ENCODE results near the gene ALDH1A1.

ALDH1A1 gene

GRCh38 chr9:72914750-72915149 is 38.1 kb downstream of the ALDH1A1 start:
- no peak for FAIRE-seq

- FAIRE-seq: no peak
Measured at GRCh38 chr9:72913382-72914009, 39.4 kb downstream of the ALDH1A1 start.

- no peak for FAIRE-seq
Measured at GRCh38 chr9:72912476-72913381, 40.1 kb downstream of the ALDH1A1 start.

- no peak for FAIRE-seq
Measured at GRCh38 chr9:72911816-72912215, 41.0 kb downstream of the ALDH1A1 start.

- no peak for FAIRE-seq
Measured at GRCh38 chr9:72911247-72911775, 41.5 kb downstream of the ALDH1A1 start.

GRCh38 chr9:72909428-72909827 is 43.4 kb downstream of the ALDH1A1 start:
- no peak for FAIRE-seq

- no peak for FAIRE-seq
Measured at GRCh38 chr9:72907421-72907820, 45.4 kb downstream of the ALDH1A1 start.

- FAIRE-seq: no peak
Measured at GRCh38 chr9:72906810-72907209, 46.0 kb downstream of the ALDH1A1 start.

GRCh38 chr9:72905514-72906480 is 47.1 kb downstream of the ALDH1A1 start:
- no peak for FAIRE-seq

- no peak for FAIRE-seq
Measured at GRCh38 chr9:72904267-72905093, 48.4 kb downstream of the ALDH1A1 start.

GRCh38 chr9:72903103-72903502 is 49.8 kb downstream of the ALDH1A1 start:
- FAIRE-seq: no peak

GRCh38 chr9:72902268-72902667 is 50.6 kb downstream of the ALDH1A1 start:
- FAIRE-seq: no peak

GRCh38 chr9:72899734-72900477 is 52.9 kb downstream of the ALDH1A1 start:
- no peak for FAIRE-seq

GRCh38 chr9:72898784-72899733 is 53.8 kb downstream of the ALDH1A1 start:
- FAIRE-seq: no peak

- no peak for FAIRE-seq
Measured at GRCh38 chr9:72898360-72898759, 54.5 kb downstream of the ALDH1A1 start.

GRCh38 chr9:72897069-72897649 is 55.7 kb downstream of the ALDH1A1 start:
- FAIRE-seq: no peak

GRCh38 chr9:72896439-72896838 is 56.4 kb downstream of the ALDH1A1 start:
- FAIRE-seq: no peak

- FAIRE-seq: no peak
Measured at GRCh38 chr9:72895122-72895521, 57.7 kb downstream of the ALDH1A1 start.

GRCh38 chr9:72894342-72894741 is 58.5 kb downstream of the ALDH1A1 start:
- no peak for FAIRE-seq

GRCh38 chr9:72893437-72893836 is 59.4 kb downstream of the ALDH1A1 start:
- no peak for FAIRE-seq

Measured in G401.6 (cell line).